Muscle layer of duodenum (tissue), 2 donors: ENCODE results near the gene CSNK2B.
A peak's percentile ranks its signal among the peaks of the same experiment; 100 is the strongest.

ENCODE experiments used
- H3K27ac ChIP-seq: one replicate; pipeline ENCODE4 v1.7.0; 2013; ENCODE audit warnings: mild to moderate bottlenecking, low read length
- H3K27me3 ChIP-seq: one replicate; pipeline ENCODE4 v1.7.0; 2013; ENCODE audit warnings: low read depth, mild to moderate bottlenecking, control low read depth, low read length
- H3K36me3 ChIP-seq, 2 donors: one replicate each; pipeline ENCODE4 v1.7.0; 2013; ENCODE audit warnings: low read length in 2 of 2, control low read depth in 1 of 2, mild to moderate bottlenecking in 1 of 2; ENCODE audit not compliant: insufficient read depth in 2 of 2, control insufficient read depth in 1 of 2
- H3K4me1 ChIP-seq, 2 donors: one replicate each; pipeline ENCODE4 v1.7.0; 2013; ENCODE audit warnings: low read length in 2 of 2, mild to moderate bottlenecking in 2 of 2, control low read depth in 1 of 2, moderate library complexity in 1 of 2; ENCODE audit not compliant: insufficient read depth in 2 of 2, control insufficient read depth in 1 of 2
- H3K4me3 ChIP-seq, 2 donors: one replicate each; pipeline ENCODE4 v1.7.0; 2013; ENCODE audit warnings: low read length in 2 of 2, low read depth in 1 of 2, mild to moderate bottlenecking in 1 of 2
- H3K9me3 ChIP-seq, 2 donors: one replicate each; pipeline ENCODE4 v1.7.0; 2013; ENCODE audit warnings: low read length in 2 of 2, control low read depth in 1 of 2, mild to moderate bottlenecking in 1 of 2; ENCODE audit not compliant: control insufficient read depth in 1 of 2
- donor health status: healthy.

CSNK2B gene

DNA sequence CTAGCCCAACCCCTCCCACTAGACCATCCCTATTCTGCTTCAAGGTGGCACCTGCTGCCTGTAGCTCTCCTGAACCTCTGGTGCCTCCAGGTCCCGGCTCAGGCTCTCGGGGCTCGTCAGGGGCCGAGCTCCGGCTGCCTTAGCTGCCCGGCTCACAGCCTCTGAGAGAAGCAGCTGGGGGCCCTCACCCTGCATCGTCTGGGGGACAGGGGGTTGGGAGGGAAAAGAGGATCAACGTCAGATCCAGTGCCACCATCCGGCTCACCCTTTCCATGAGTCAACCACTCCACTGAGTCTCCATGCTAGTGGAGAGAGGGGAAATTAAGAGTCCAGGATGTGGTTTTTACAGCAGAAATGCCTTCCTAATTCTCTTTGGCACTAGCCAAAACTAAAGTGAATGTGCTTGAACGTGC is 26.4 kb upstream of the CSNK2B start:
- Histone ChIP-seq H3K9me3 (no peaks in the 10 kb centered on the region), H3K4me1 (no peaks in the 10 kb centered on the region), H3K27me3 (no peaks in the 10 kb centered on the region), H3K4me3 (no peak overlapping the region), H3K27ac (no peak overlapping the region), H3K36me3 (peaks cover 79 to 97% of the 10 kb centered on the region in 2 donors)

DNA sequence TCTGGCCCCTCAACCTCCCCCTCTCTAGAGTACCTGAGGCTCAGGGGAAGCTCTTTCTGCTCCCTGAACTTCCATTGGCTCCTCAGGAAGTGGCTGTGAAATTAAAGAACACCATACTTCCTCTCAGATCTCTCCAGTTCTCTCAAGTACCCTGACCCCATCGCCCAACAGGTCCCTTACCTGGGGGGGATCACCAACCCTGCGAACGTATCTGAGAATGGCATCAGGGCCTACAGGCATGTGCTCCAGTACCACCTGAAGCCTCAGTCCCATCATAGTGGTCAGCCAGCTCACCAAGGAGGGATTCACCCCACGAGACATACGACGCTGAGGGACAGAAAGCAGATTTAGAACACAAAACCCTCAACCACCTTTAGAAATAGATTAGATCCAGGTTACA is 25.3 kb upstream of the CSNK2B start:
- Histone ChIP-seq H3K27me3 (no peaks in the 10 kb centered on the region), H3K9me3 (no peaks in the 10 kb centered on the region), H3K4me1 (no peaks in the 10 kb centered on the region), H3K4me3 (no peak overlapping the region), H3K36me3 (peaks cover 79 to 97% of the 10 kb centered on the region in 2 donors), H3K27ac (no peak overlapping the region)

- Histone ChIP-seq H3K4me3 (no peak overlapping the region), H3K4me1 (no peaks in the 10 kb centered on the region), H3K9me3 (no peaks in the 10 kb centered on the region), H3K27ac (no peak overlapping the region), H3K36me3 (peaks cover 75 to 97% of the 10 kb centered on the region in 2 donors), H3K27me3 (no peaks in the 10 kb centered on the region)
These were observed 24.5 kb upstream of the CSNK2B start for GRCh38 chr6:31641370-31641769.

DNA sequence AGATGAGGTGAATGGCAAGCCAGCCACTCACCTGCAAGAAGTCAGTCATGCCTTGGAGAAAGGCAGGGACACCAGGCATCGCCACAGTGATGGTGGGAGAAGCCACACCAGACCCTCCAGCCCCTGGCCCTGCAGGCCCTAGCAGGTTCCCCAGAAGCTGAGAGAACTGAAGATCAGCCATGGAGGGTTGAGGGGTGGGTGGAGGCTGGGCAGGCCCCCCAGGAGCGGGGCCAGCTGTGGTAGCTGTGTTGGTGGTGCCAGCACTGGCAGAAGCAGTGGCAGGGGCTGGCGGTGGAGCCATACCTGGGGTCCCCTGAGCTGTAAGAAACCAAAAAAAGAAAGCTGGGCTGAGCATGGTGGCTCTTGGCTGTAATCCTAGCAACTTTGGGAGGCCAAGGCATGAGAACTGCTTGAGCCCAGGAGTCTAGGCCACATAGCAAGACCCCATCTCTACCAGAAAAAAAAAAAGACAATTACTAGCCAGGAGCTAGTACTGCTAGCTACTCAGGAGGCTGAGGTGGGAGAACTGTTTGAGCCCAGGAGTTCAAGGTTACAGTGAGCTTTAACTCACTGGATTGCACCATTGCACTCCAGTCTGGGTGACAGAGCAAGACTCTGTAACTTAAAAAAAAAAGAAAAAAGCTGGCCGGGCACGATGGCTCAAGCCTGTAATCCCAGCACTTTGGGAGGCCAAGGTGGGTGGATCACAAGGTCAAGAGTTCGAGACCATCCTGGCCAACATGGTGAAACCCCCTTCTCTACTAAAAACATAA is 22.9 kb upstream of the CSNK2B start:
- Histone ChIP-seq H3K4me1 (no peaks in the 10 kb centered on the region), H3K4me3 (no peak overlapping the region), H3K36me3 (peaks cover 72 to 95% of the 10 kb centered on the region in 2 donors), H3K27me3 (no peaks in the 10 kb centered on the region), H3K27ac (no peak overlapping the region), H3K9me3 (no peaks in the 10 kb centered on the region)

DNA sequence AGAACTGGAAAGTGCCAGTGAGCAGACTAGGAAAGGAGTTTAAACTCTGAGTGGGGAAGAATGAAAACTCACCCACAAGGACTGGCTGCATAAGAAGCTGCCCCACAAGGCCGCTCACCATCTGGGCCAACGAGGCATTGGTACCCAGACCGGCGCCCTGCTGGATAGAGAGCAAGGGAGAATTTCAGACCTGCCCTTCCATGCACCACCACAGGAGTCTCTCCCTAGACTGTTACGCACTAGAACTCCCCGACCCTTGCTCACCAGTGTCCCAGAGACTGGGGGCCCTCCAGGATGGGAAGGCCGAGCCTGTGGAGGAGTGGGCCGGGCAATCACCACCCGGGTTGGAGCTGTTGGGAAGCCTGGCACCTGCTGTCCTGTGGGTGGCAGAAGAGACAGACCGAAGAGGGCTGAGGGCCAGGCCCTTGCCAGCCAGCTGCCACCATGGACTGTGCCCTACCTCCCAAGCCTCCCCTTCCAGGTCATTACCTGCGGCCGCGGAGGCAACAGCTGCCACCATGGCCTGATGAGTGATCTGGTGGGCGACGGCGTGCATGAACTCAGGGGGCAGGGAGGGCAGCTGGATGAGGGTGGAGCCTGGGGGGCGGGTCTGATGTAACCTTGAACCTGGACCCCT is 21.9 kb upstream of the CSNK2B start:
- Histone ChIP-seq H3K4me3 (no peak overlapping the region), H3K27me3 (no peaks in the 10 kb centered on the region), H3K4me1 (no peaks in the 10 kb centered on the region), H3K9me3 (no peaks in the 10 kb centered on the region), H3K27ac (no peak overlapping the region), H3K36me3 (peaks cover 82 to 95% of the 10 kb centered on the region in 2 donors)

DNA sequence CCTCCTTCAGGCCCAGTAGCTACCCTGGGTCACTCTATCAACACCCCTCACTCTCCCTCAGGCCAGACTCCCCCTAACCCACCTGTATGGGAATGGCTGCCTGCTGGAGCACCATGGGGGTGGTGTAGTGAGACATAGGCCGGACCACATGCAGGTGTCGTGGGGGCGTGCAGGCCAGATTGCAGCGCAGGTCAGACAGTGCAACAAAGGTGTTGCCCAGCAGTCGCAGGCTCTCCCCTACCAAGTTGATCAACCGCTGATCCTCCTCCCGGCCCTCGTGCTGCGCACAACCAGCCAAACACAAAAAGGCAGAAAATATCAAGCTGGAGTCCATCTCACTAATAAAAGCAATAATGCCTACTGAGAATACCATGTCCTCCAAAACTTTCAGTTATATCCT is 20.6 kb upstream of the CSNK2B start:
- Histone ChIP-seq H3K27ac (no peak overlapping the region), H3K27me3 (no peaks in the 10 kb centered on the region), H3K4me1 (peaks cover 3% of the 10 kb centered on the region in 2 donors), H3K4me3 (no peak overlapping the region), H3K9me3 (no peaks in the 10 kb centered on the region), H3K36me3 (peaks cover 75 to 89% of the 10 kb centered on the region in 2 donors)

GRCh38 chr6:31651602-31652191 is 14.2 kb upstream of the CSNK2B start:
- H3K27ac ChIP-seq, result peak overlapping the region; percentile 99
- H3K27me3 ChIP-seq, result no peaks in the 10 kb centered on the region
- H3K9me3 ChIP-seq, result no peaks in the 10 kb centered on the region
- H3K4me1 ChIP-seq, result peaks cover 3 to 25% of the 10 kb centered on the region in 2 donors
- H3K36me3 ChIP-seq, result peaks cover 25 to 51% of the 10 kb centered on the region in 2 donors
- peak overlapping the region; percentile 77 for H3K4me3 ChIP-seq

- Histone ChIP-seq H3K9me3 (no peaks in the 10 kb centered on the region), H3K27me3 (no peaks in the 10 kb centered on the region), H3K4me1 (peaks cover 10 to 32% of the 10 kb centered on the region in 2 donors), H3K27ac (peak overlapping the region; percentile 99), H3K36me3 (peaks cover 23 to 47% of the 10 kb centered on the region in 2 donors), H3K4me3 (peak overlapping the region; percentile 77)
These were observed 12.8 kb upstream of the CSNK2B start for GRCh38 chr6:31652925-31653724.

DNA sequence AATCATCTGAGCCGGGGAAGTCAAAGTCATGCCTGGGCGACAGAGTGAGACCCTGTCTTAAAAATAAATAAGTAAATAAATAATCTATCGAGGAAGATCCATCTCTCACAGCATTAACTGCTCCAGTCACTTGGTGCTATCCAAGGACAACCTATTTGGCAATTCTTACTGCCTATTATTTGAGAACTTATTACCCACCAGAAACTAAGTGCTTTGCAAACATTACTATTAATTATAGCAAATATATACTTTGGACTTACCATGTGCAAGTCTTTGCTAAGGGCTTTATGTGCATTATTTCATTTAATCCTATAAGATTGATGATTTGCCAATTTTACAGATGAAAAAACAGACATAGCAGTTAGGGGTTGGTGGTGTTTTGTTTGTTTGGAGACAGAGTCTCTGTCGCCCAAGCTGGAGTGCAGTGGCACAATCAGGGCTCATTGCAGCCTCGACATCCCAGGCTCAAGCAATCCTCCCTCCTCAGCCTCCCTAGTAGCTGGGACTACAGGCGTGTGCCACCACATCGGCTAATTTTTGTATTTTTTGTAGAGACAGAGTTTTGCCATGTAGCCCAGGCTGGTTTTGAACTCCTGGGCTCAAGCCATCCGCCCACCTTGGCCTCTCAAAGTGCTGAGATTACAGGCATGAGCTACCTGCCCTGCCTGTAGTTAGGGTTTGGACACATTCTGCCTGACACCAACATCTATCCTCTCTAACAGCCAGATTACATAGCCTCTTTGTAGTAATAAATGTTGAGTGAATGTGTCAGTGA is 11.1 kb upstream of the CSNK2B start:
- Histone ChIP-seq H3K27ac (no peak overlapping the region), H3K27me3 (no peaks in the 10 kb centered on the region), H3K4me1 (peaks cover 25 to 48% of the 10 kb centered on the region in 2 donors), H3K36me3 (peaks cover 10 to 30% of the 10 kb centered on the region in 2 donors), H3K9me3 (no peaks in the 10 kb centered on the region), H3K4me3 (no peak overlapping the region)

DNA sequence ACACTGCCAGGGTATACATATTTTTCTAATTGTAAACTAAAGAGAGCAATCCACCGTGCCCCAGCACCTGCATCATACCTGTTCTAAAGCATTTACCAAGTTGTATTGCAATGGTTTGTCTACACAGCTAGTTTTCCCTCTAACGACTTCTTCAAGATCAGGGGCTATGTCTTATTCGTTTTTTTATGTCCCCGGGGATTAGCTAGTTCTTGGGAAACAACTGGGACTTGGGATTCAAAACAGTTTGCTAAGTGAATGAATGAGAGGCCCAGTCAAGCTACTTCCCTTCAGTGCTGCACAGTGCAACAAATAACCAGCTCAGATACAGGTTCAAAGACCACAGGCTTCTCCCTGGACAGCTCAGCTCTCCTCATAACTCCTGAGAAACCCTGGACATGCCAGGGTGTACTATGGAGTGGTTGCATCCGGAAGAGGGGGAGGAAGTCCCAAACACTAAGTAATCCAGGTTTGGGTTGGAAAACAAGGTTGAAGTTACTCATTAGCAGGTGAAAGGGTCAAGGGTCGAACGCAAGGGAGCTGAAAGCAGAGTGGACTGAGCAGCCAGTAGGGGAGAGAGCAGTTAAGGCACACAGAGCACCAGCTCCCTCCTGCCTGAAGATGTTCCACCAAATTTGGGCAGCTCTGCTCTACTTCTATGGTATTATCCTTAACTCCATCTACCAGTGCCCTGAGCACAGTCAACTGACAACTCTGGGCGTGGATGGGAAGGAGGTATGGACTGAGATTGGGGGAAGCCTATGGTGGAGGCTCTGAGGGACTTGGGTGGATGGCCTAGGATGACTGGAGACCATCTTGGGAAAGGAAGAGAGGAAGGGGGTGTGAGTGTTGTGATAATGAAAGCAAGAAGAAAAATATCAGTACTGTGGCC is 10.3 kb upstream of the CSNK2B start, which contains the start of gene APOM:
Gene APOM (plus strand): TSS at position 546 of the 889 bp plus-strand sequence. CDS start 73 bp downstream, at position 619.
- Histone ChIP-seq H3K9me3 (no peaks in the 10 kb centered on the region), H3K4me1 (peaks cover 22 to 46% of the 10 kb centered on the region in 2 donors)

More for the DNA sequence above, 10.3 kb upstream of the CSNK2B start, which contains the start of gene APOM:
- Histone ChIP-seq H3K4me3 (no peak within 1 kb of the TSS), H3K36me3 (peaks cover 10 to 30% of the 10 kb centered on the region in 2 donors), H3K27me3 (no peaks in the 10 kb centered on the region), H3K27ac (no peak within 1 kb of the TSS)
